Measurements from ENCODE around the gene UCP1. TPM values are rescaled to one million over a fixed set of nuclear protein-coding genes. Genes with fewer than 3 reads are reported as not detected.

Gene UCP1
- total RNA-seq, 1 donor from 2014 or later: not detected

GRCh38 chr4:140600408-140600807 is 31.6 kb upstream of the UCP1 start:
- Mint-ChIP-seq H3K4me1 (ENCODE audit: low read depth) (peaks cover 8% of the 10 kb centered on the region), H3K36me3 (ENCODE audit: insufficient read depth) (no peaks in the 10 kb centered on the region), H3K27ac (no peak overlapping the region), H3K27me3 (no peaks in the 10 kb centered on the region), H3K4me3 (ENCODE audit: low read depth) (no peak overlapping the region), H3K9me3 (ENCODE audit: low read depth) (no peaks in the 10 kb centered on the region)
- no peak for TF ChIP-seq CTCF (IDR thresholded peaks at IDR 0.05; ENCODE audit: unreplicated experiment)
- DNase-seq (ENCODE audit: low spot score, unreplicated experiment): no peak

DNA sequence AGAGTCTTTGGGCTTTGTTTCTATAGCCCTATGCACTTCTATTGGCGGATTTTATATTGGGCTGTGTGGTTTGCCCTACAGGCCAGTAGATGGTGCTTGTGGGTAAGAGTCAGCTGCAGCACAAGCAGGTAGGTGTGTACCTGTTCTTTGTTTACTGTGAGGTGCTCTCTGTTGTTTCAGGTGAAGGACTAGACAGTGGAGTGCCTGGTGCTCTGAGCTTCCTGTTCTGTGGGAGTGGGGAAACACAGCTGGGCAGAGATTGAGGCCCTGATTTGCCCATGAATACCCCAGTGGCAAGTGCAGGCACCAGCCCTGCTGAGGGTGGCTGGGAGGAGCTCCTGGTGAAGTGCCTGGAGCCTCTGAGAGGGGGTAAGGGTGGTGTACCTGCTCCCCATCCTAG is 26.3 kb upstream of the UCP1 start:
- TF ChIP-seq CTCF (IDR thresholded peaks at IDR 0.05; ENCODE audit: unreplicated experiment): peak; percentile 59
- Mint-ChIP-seq H3K36me3 (ENCODE audit: insufficient read depth) (peaks cover 1% of the 10 kb centered on the region), H3K4me1 (ENCODE audit: low read depth) (no peaks in the 10 kb centered on the region), H3K4me3 (ENCODE audit: low read depth) (no peak overlapping the region), H3K27ac (no peak overlapping the region), H3K27me3 (peaks cover 4% of the 10 kb centered on the region), H3K9me3 (ENCODE audit: low read depth) (peaks cover 12% of the 10 kb centered on the region)
- DNase-seq (ENCODE audit: low spot score, unreplicated experiment): no peak

DNA sequence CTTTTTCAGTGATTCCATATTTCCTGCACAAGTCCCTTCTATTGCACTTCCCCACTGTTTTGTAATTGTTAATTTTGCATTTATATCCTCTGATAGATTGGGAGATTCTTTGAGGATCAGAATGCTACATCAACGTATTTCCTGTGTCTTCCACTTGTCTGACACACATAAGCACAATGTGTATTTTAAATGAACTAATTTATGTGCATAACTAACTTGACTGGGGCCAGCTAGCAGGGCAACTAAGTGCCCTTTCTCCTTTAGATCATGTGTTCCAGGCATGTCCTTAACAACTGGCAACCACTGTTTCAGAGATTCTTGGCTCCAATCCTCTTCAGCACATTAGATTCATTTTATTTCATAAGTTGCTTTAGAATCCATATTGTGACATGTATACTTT is 15.7 kb upstream of the UCP1 start:
- no peak overlapping the region for H3K4me3 Mint-ChIP-seq (ENCODE audit: low read depth)
- H3K36me3 Mint-ChIP-seq (ENCODE audit: insufficient read depth): no peaks in the 10 kb centered on the region
- TF ChIP-seq CTCF (IDR thresholded peaks at IDR 0.05; ENCODE audit: unreplicated experiment): no peak
- no peak for DNase-seq (ENCODE audit: low spot score, unreplicated experiment)
- peaks cover 12% of the 10 kb centered on the region for H3K27me3 Mint-ChIP-seq
- no peaks in the 10 kb centered on the region for H3K4me1 Mint-ChIP-seq (ENCODE audit: low read depth)
- H3K27ac Mint-ChIP-seq: no peak overlapping the region
- H3K9me3 Mint-ChIP-seq (ENCODE audit: low read depth): no peaks in the 10 kb centered on the region

DNA sequence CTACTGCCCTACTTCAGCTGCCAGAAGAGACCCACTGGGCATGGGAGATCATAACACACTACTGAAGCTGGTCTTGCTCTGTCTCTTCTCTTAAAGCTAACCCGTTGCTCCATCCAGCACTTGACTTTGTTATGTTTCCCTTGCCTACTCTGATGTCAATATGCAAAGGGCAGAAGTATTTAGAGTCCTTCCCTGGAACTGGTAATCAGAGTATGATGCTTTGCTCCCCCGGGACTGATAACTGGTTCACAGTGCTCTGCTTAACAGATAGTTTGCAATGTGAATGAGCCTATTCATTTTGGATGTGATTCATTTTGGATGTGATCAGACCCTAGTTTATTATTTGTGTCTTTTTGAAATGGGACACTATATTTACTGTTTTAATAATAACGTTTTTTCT is 12.3 kb upstream of the UCP1 start:
- Mint-ChIP-seq H3K27me3 (peaks cover 22% of the 10 kb centered on the region), H3K4me3 (ENCODE audit: low read depth) (no peak overlapping the region), H3K36me3 (ENCODE audit: insufficient read depth) (no peaks in the 10 kb centered on the region), H3K9me3 (ENCODE audit: low read depth) (no peaks in the 10 kb centered on the region), H3K4me1 (ENCODE audit: low read depth) (no peaks in the 10 kb centered on the region), H3K27ac (no peak overlapping the region)
- no peak for TF ChIP-seq CTCF (IDR thresholded peaks at IDR 0.05; ENCODE audit: unreplicated experiment)
- no peak for DNase-seq (ENCODE audit: low spot score, unreplicated experiment)

DNA sequence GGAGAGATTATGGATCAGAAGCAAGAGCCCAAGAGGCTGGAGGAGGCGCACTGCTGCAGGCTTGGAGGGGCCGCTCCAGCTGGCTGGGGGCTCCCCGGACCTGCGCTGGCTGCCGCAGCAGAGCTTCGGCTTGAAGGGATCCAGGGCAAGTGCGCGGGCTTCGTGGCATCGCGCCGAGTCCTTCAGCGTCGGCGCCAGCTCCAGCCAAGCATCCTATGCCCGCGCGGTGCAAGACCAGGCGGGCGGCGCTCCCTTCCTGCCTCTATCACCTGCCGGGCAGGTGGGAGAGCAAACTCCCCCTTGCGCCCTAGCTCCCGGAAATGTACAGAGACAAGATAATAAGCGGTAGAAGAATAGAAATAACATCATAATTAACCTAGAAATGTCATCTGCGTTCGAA is 10.5 kb upstream of the UCP1 start:
- Mint-ChIP-seq H3K27ac (no peak overlapping the region), H3K27me3 (peaks cover 22% of the 10 kb centered on the region), H3K9me3 (ENCODE audit: low read depth) (no peaks in the 10 kb centered on the region), H3K4me1 (ENCODE audit: low read depth) (no peaks in the 10 kb centered on the region), H3K36me3 (ENCODE audit: insufficient read depth) (no peaks in the 10 kb centered on the region), H3K4me3 (ENCODE audit: low read depth) (no peak overlapping the region)
- DNase-seq (ENCODE audit: low spot score, unreplicated experiment): no peak
- no peak for TF ChIP-seq CTCF (IDR thresholded peaks at IDR 0.05; ENCODE audit: unreplicated experiment)

All from progenitor cell of endocrine pancreas (in vitro differentiated cells).